T-helper 17 cell (primary cell): Measurements from ENCODE around the gene APOB. TPM values are rescaled to one million over a fixed set of nuclear protein-coding genes. Genes with fewer than 3 reads are reported as not detected.
A peak's percentile ranks its signal among the peaks of the same experiment; 100 is the strongest.

Source experiments
- ATAC-seq: fragments of 150-1000 bp; cut with Tn5 transposase; 2 replicates; pipeline ENCODE4 v1.10.0; 2021; ENCODE audit warnings: mild to moderate bottlenecking, moderate library complexity
- DNase-seq, 3 donors: peaks; one replicate each; pipeline versions ENCODE4 v3.0.0 to v3.0.0-alpha.2; 2020 to 2021
- H3K9me3 ChIP-seq: one replicate; pipeline ENCODE4 v1.7.0; 2013; ENCODE audit warnings: low read length, mild to moderate bottlenecking; ENCODE audit not compliant: control insufficient read depth, poor library complexity, severe bottlenecking
- H3K27ac Mint-ChIP-seq: one replicate; pipeline ENCODE4 v1.8.0; 2022; ENCODE audit warnings: mild to moderate bottlenecking, moderate library complexity, mixed read lengths
- H3K27me3 Mint-ChIP-seq: one replicate; pipeline ENCODE4 v1.8.0; 2022; ENCODE audit warnings: mixed read lengths
- H3K36me3 Mint-ChIP-seq: one replicate; pipeline ENCODE4 v1.8.0; 2022; ENCODE audit warnings: low read depth, mixed read lengths
- H3K4me1 Mint-ChIP-seq: one replicate; pipeline ENCODE4 v1.8.0; 2022; ENCODE audit warnings: mild to moderate bottlenecking, mixed read lengths
- H3K4me3 Mint-ChIP-seq: one replicate; pipeline ENCODE4 v1.8.0; 2022; ENCODE audit warnings: mild to moderate bottlenecking, moderate library complexity, mixed read lengths
- total RNA-seq, 4 donors: library from RNA in 2 of 4; stranded (reverse) in 2 of 4; gene quantifications; one replicate each; pipeline ENCODE4 v1.2.3 and lab custom pipeline; 2022 to 2026

Gene APOB
- total RNA-seq, 2 donors from 2014 or later, result not detected

- ATAC-seq, result no peak
- Mint-ChIP-seq H3K27me3 (peaks cover 52% of the 10 kb centered on the region), H3K27ac (no peak overlapping the region), H3K4me1 (peaks cover 7% of the 10 kb centered on the region), H3K4me3 (no peak overlapping the region), H3K36me3 (no peaks in the 10 kb centered on the region)
- no peak for DNase-seq
- no peaks in the 10 kb centered on the region for H3K9me3 ChIP-seq
These were observed 1.7 kb downstream of the APOB start for GRCh38 chr2:21041943-21042707.

GRCh38 chr2:21041462-21041861 lies 2.4 kb downstream of the APOB start:
- DNase-seq (no peak), ATAC-seq (no peak)
- Mint-ChIP-seq H3K4me3 (no peak overlapping the region), H3K4me1 (peaks cover 7% of the 10 kb centered on the region), H3K36me3 (no peaks in the 10 kb centered on the region), H3K27ac (no peak overlapping the region), H3K27me3 (peaks cover 50% of the 10 kb centered on the region)
- H3K9me3 ChIP-seq, result no peaks in the 10 kb centered on the region

GRCh38 chr2:21040468-21041377 lies 3.1 kb downstream of the APOB start:
- H3K4me1 Mint-ChIP-seq, result peaks cover 7% of the 10 kb centered on the region
- no peaks in the 10 kb centered on the region for H3K36me3 Mint-ChIP-seq
- DNase-seq, result no peak
- H3K27me3 Mint-ChIP-seq, result peaks cover 52% of the 10 kb centered on the region
- H3K9me3 ChIP-seq, result no peaks in the 10 kb centered on the region
- H3K27ac Mint-ChIP-seq, result no peak overlapping the region
- H3K4me3 Mint-ChIP-seq, result no peak overlapping the region
- no peak for ATAC-seq

- Mint-ChIP-seq H3K4me1 (peaks cover 7% of the 10 kb centered on the region), H3K27me3 (peaks cover 52% of the 10 kb centered on the region), H3K4me3 (no peak overlapping the region), H3K36me3 (no peaks in the 10 kb centered on the region), H3K27ac (no peak overlapping the region)
- no peaks in the 10 kb centered on the region for H3K9me3 ChIP-seq
- no peak for DNase-seq
- ATAC-seq, result no peak
These were observed 3.9 kb downstream of the APOB start for GRCh38 chr2:21039979-21040467.

- H3K27me3 Mint-ChIP-seq, result peaks cover 43% of the 10 kb centered on the region
- no peaks in the 10 kb centered on the region for H3K36me3 Mint-ChIP-seq
- no peak for ATAC-seq
- H3K4me1 Mint-ChIP-seq, result peaks cover 5% of the 10 kb centered on the region
- no peaks in the 10 kb centered on the region for H3K9me3 ChIP-seq
- no peak overlapping the region for H3K27ac Mint-ChIP-seq
- DNase-seq, result no peak
- no peak overlapping the region for H3K4me3 Mint-ChIP-seq
These were observed 4.8 kb downstream of the APOB start for GRCh38 chr2:21039080-21039556.

- Mint-ChIP-seq H3K36me3 (no peaks in the 10 kb centered on the region), H3K4me3 (no peak overlapping the region), H3K27me3 (peaks cover 43% of the 10 kb centered on the region), H3K27ac (peak overlapping the region; percentile 66), H3K4me1 (peaks cover 5% of the 10 kb centered on the region)
- DNase-seq, result no peak
- no peaks in the 10 kb centered on the region for H3K9me3 ChIP-seq
- ATAC-seq, result no peak
These were observed 5.3 kb downstream of the APOB start for GRCh38 chr2:21038403-21039073.

- peaks cover under 1% of the 10 kb centered on the region for H3K4me1 Mint-ChIP-seq
- H3K4me3 Mint-ChIP-seq, result no peak overlapping the region
- H3K27me3 Mint-ChIP-seq, result peaks cover 37% of the 10 kb centered on the region
- ATAC-seq (no peak), DNase-seq (no peak)
- no peaks in the 10 kb centered on the region for H3K9me3 ChIP-seq
- H3K27ac Mint-ChIP-seq, result no peak overlapping the region
- H3K36me3 Mint-ChIP-seq, result no peaks in the 10 kb centered on the region
These were observed 6.2 kb downstream of the APOB start for GRCh38 chr2:21037671-21038108.

- DNase-seq (no peak), ATAC-seq (no peak)
- Mint-ChIP-seq H3K27me3 (peaks cover 32% of the 10 kb centered on the region), H3K4me1 (no peaks in the 10 kb centered on the region), H3K36me3 (no peaks in the 10 kb centered on the region), H3K4me3 (no peak overlapping the region), H3K27ac (no peak overlapping the region)
- no peaks in the 10 kb centered on the region for H3K9me3 ChIP-seq
These were observed 6.9 kb downstream of the APOB start for GRCh38 chr2:21036708-21037670.

- Mint-ChIP-seq H3K4me3 (no peak overlapping the region), H3K27ac (no peak overlapping the region)
- no peak for DNase-seq
These were observed 7.7 kb downstream of the APOB start for GRCh38 chr2:21035974-21036707.

GRCh38 chr2:21035282-21035973 lies 8.4 kb downstream of the APOB start:
- no peaks in the 10 kb centered on the region for H3K9me3 ChIP-seq
- H3K4me3 Mint-ChIP-seq, result no peak overlapping the region
- no peak overlapping the region for H3K27ac Mint-ChIP-seq
- H3K4me1 Mint-ChIP-seq, result no peaks in the 10 kb centered on the region
- peaks cover 36% of the 10 kb centered on the region for H3K27me3 Mint-ChIP-seq
- DNase-seq, result no peak
- H3K36me3 Mint-ChIP-seq, result no peaks in the 10 kb centered on the region
- no peak for ATAC-seq

More at GRCh38 chr2:21035974-21036707, 7.7 kb downstream of the APOB start:
- H3K9me3 ChIP-seq, result no peaks in the 10 kb centered on the region
- peaks cover 29% of the 10 kb centered on the region for H3K27me3 Mint-ChIP-seq
- no peak for ATAC-seq
- H3K4me1 Mint-ChIP-seq, result no peaks in the 10 kb centered on the region
- no peaks in the 10 kb centered on the region for H3K36me3 Mint-ChIP-seq

- DNase-seq, result no peak
- no peaks in the 10 kb centered on the region for H3K9me3 ChIP-seq
- Mint-ChIP-seq H3K4me3 (no peak overlapping the region), H3K4me1 (no peaks in the 10 kb centered on the region), H3K27me3 (peaks cover 38% of the 10 kb centered on the region), H3K36me3 (no peaks in the 10 kb centered on the region), H3K27ac (no peak overlapping the region)
- no peak for ATAC-seq
These were observed 8.9 kb downstream of the APOB start for GRCh38 chr2:21034972-21035279.
